ENCODE results near the gene AP4S1. TPM values are rescaled to one million over a fixed set of nuclear protein-coding genes. Genes with fewer than 3 reads are reported as not detected.

The AP4S1 gene
- total and polyA plus RNA-seq, 8 donors: 0.45 to 15.6 (median 5.0) TPM; not detected in 1

DNA sequence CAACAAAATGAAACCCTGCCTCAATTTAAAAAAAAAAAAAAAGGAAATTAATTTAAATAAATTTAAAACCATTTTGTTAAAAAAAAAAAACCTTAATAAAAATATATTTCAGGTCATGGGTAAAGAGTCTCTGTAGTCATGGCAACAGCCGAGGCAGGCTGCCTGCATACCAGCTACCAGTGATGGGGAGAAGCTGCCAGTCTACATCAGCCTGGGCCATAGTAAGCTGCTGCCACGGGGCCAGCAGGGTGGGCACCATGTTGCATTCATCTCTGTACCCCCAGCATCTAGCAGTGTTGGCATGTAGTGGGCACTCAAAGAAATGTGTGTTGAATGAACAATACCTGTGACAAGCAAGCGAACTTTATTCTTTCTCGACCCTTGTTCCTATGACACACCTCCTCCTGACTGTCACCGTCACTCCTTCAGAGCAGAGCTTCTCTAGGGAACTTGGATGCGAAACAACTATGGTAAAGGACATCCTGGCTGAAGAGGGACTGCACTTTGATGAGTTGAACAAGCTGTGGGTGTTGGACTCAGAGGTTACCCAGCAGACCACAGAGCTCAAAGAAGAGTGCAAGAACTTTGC, 7.3 kb upstream of the AP4S1 start:
- H3K36me3 ChIP-seq: peaks cover 3 to 11% (median 9%) of the 10 kb centered on the region in 4 donors
- H3K27ac ChIP-seq: no peak overlapping the region
- 88 to 93% (median 91%) methylated on average over 6 of the region's 6 CpGs for WGBS, 5 donors
- H3K4me3 ChIP-seq: no peak overlapping the region
- DNase-seq: no peak
- H3K4me1 ChIP-seq: peaks cover 0 to 56% (median 18%) of the 10 kb centered on the region in 4 donors
- no peaks in the 10 kb centered on the region for H3K27me3 ChIP-seq
- no peaks in the 10 kb centered on the region for H3K9me3 ChIP-seq
- intact Hi-C loops (cut with DNase I; ENCODE audit: low total_unique reads): no loop called here
- no peak for TF ChIP-seq POLR2A (IDR thresholded peaks at IDR 0.05)
- TF ChIP-seq, protein P1, sequence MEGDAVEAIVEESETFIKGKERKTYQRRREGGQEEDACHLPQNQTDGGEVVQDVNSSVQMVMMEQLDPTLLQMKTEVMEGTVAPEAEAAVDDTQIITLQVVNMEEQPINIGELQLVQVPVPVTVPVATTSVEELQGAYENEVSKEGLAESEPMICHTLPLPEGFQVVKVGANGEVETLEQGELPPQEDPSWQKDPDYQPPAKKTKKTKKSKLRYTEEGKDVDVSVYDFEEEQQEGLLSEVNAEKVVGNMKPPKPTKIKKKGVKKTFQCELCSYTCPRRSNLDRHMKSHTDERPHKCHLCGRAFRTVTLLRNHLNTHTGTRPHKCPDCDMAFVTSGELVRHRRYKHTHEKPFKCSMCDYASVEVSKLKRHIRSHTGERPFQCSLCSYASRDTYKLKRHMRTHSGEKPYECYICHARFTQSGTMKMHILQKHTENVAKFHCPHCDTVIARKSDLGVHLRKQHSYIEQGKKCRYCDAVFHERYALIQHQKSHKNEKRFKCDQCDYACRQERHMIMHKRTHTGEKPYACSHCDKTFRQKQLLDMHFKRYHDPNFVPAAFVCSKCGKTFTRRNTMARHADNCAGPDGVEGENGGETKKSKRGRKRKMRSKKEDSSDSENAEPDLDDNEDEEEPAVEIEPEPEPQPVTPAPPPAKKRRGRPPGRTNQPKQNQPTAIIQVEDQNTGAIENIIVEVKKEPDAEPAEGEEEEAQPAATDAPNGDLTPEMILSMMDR (IDR thresholded peaks at IDR 0.05): no peak
- no peak for TF ChIP-seq POLR2AphosphoS5 (IDR thresholded peaks at IDR 0.05)
- no peak for TF ChIP-seq EP300 (IDR thresholded peaks at IDR 0.05)

DNA sequence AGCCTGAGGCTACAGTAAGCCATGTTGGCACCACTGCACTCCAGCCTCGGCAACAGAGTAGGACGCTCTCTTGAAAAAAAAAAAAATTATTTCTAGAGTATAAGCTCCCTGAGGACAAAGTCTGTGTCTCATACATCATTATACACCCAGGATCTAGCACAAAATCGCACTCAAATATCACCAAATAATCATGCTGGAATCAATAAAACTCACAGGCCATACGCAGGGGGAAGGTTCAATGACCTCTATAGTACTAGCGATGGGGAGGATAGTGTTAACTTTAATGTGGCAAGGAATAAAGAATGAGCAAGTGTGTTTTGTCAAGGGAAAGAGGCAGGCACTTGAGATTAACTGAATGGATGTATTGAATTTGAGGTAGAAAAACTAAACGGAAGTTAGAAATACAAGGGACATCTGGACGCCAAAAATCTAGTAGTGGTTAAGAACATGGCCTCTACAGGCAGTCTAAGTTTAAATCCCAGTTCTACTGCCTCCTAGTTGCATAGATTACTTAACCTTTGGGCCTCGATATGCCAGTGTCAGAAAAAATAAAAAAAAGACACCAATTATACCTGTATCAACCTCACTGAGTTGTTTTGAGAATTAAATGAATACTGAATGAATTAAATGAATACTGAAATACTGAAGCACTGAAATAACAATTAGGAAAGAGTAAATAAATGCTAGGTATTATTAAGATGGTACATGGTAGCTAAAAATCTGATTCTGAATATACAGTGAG, 4.4 kb upstream of the AP4S1 start:
- intact Hi-C loops (cut with DNase I; ENCODE audit: low total_unique reads): no loop called here
- WGBS, 5 donors: 84 to 91% (median 88%) methylated on average over 8 of the region's 8 CpGs
- peaks cover 3 to 11% (median 9%) of the 10 kb centered on the region in 4 donors for H3K36me3 ChIP-seq
- H3K27me3 ChIP-seq: no peaks in the 10 kb centered on the region
- no peak overlapping the region for H3K27ac ChIP-seq
- no peak for DNase-seq
- peaks cover 9 to 59% (median 24%) of the 10 kb centered on the region in 4 donors for H3K4me1 ChIP-seq
- no peaks in the 10 kb centered on the region for H3K9me3 ChIP-seq
- H3K4me3 ChIP-seq: no peak overlapping the region
- TF ChIP-seq POLR2AphosphoS5 (IDR thresholded peaks at IDR 0.05) (no peak), EP300 (IDR thresholded peaks at IDR 0.05) (no peak), POLR2A (IDR thresholded peaks at IDR 0.05) (no peak)
- TF ChIP-seq, protein P1 (IDR thresholded peaks at IDR 0.05): no peak

DNA sequence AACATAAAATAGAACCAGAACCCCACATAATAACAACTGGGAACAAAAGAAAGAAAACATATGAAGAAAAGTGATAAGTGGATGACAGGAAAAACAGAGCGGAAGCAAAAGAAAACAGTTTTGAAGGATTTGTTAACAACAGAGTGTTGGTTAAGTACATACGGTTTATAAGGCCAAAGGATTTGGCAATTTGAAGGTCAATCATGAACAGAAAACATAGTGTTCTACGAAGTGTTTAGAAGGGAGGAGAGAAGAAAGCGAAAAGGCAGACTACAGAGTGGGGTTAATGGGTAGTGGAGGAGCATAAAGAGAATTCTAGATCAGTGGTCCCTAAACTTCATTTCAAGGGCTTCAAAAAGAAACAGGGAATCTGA, 3.9 kb upstream of the AP4S1 start:
- no peak for TF ChIP-seq POLR2A (IDR thresholded peaks at IDR 0.05)
- no peak for TF ChIP-seq EP300 (IDR thresholded peaks at IDR 0.05)
- no peak for TF ChIP-seq POLR2AphosphoS5 (IDR thresholded peaks at IDR 0.05)
- TF ChIP-seq, protein P1 (IDR thresholded peaks at IDR 0.05): no peak
- 80 to 92% (median 84%) methylated on average over 4 of the region's 4 CpGs for WGBS, 5 donors
- intact Hi-C loops (cut with DNase I; ENCODE audit: low total_unique reads): no loop called here
- Histone ChIP-seq H3K36me3 (peaks cover 3 to 11% (median 9%) of the 10 kb centered on the region in 4 donors), H3K9me3 (no peaks in the 10 kb centered on the region), H3K4me3 (no peak overlapping the region), H3K27me3 (no peaks in the 10 kb centered on the region), H3K4me1 (peaks cover 9 to 53% (median 23%) of the 10 kb centered on the region in 4 donors), H3K27ac (no peak overlapping the region)
- no peak for DNase-seq

DNA sequence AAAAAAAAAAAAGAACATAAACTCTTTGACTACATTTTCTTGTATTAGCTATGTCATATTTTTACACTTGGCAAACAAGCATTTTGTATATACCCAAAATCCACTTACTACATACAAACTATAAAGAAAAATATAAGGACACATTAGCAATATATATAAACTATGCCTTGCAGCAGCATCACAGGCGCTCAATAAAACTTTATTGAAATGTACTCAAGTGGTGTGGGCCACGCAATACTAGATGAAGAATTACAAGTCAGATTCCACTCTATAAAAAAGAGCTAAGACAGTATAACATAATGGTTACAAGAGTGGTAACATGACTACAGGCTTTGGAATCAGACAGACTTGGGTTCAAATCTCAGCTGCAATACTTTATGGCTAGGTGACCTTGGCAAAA, 3.1 kb upstream of the AP4S1 start:
- TF ChIP-seq POLR2A (IDR thresholded peaks at IDR 0.05) (no peak), EP300 (IDR thresholded peaks at IDR 0.05) (no peak), POLR2AphosphoS5 (IDR thresholded peaks at IDR 0.05) (no peak)
- TF ChIP-seq, protein P1 (IDR thresholded peaks at IDR 0.05): no peak
- no peak for DNase-seq
- Histone ChIP-seq H3K36me3 (peaks cover 3 to 11% (median 9%) of the 10 kb centered on the region in 4 donors), H3K4me3 (no peak overlapping the region), H3K4me1 (peaks cover 9 to 55% (median 26%) of the 10 kb centered on the region in 4 donors), H3K27me3 (no peaks in the 10 kb centered on the region), H3K27ac (no peak overlapping the region), H3K9me3 (no peaks in the 10 kb centered on the region)
- intact Hi-C loops (cut with DNase I; ENCODE audit: low total_unique reads): no loop called here
- WGBS, 5 donors: 73 to 100% (median 91%) methylated on average over 2 of the region's 2 CpGs

Measured in stomach (tissue), 9 donors.